Neuronal stem cell (in vitro differentiated cells): ENCODE data around the gene P4HB.
A peak's percentile ranks its signal among the peaks of the same experiment; 100 is the strongest.

Experiments
- DNase-seq: peaks from one replicate; pipeline ENCODE4 v3.0.0-alpha.2; 2013; ENCODE audit warnings: low spot score
- H2AFZ ChIP-seq: one replicate; pipeline ENCODE4 v1.6.1; 2013; ENCODE audit warnings: mild to moderate bottlenecking, low read length, inconsistent platforms
- H2AK5ac ChIP-seq: 2 replicates; pipeline ENCODE4 v1.6.1; 2013; ENCODE audit warnings: low read depth, mild to moderate bottlenecking, inconsistent platforms, low read length, moderate library complexity, mixed read lengths
- H2BK120ac ChIP-seq: 2 replicates; pipeline ENCODE4 v1.6.1; 2013; ENCODE audit warnings: low read depth, mild to moderate bottlenecking, inconsistent platforms, low read length, moderate library complexity, mixed read lengths
- H2BK12ac ChIP-seq: one replicate; pipeline ENCODE4 v1.6.1; 2013; ENCODE audit warnings: low read length, inconsistent platforms
- H2BK15ac ChIP-seq: 2 replicates; pipeline ENCODE4 v1.6.1; 2013; ENCODE audit warnings: mild to moderate bottlenecking, low read length, inconsistent platforms, mixed read lengths
- H2BK5ac ChIP-seq: one replicate; pipeline ENCODE4 v1.6.1; 2013; ENCODE audit warnings: inconsistent platforms, mild to moderate bottlenecking, low read length, moderate library complexity
- H3K14ac ChIP-seq: one replicate; pipeline ENCODE4 v1.6.1; 2013; ENCODE audit warnings: low read length, inconsistent platforms
- H3K18ac ChIP-seq: 2 replicates; pipeline ENCODE4 v1.6.1; 2013; ENCODE audit warnings: low read length, inconsistent platforms
- H3K23ac ChIP-seq: 2 replicates; pipeline ENCODE4 v1.6.1; 2013; ENCODE audit warnings: low read depth, mild to moderate bottlenecking, mixed read lengths, low read length, inconsistent platforms; ENCODE audit not compliant: poor library complexity
- H3K27ac ChIP-seq: replicated peaks from 3 replicates; pipeline ENCODE4 v1.5.1; 2013; ENCODE audit warnings: low read length, inconsistent platforms
- H3K27me3 ChIP-seq, 3 experiments: 2 replicates each; pipeline ENCODE4 v1.6.1; 2013; ENCODE audit warnings: low read length in 3 of 3, mild to moderate bottlenecking in 2 of 3, inconsistent platforms in 1 of 3, low read depth in 1 of 3, mixed read lengths in 1 of 3, moderate library complexity in 1 of 3; ENCODE audit not compliant: control insufficient read depth in 3 of 3, insufficient read depth in 3 of 3
- H3K36me3 ChIP-seq, 2 donors: replicated peaks in 1 of 2; 2 replicates each; pipeline ENCODE4 v1.6.1; 2013; ENCODE audit warnings: low read length in 2 of 2; ENCODE audit not compliant: control insufficient read depth in 2 of 2, insufficient read depth in 2 of 2
- H3K4ac ChIP-seq: 2 replicates; pipeline ENCODE4 v1.6.1; 2013; ENCODE audit warnings: inconsistent platforms, mild to moderate bottlenecking, low read length, moderate library complexity
- H3K4me1 ChIP-seq, 2 donors: 1 replicate in 1 of 2; 2 replicates in 1 of 2; pipeline ENCODE4 v1.6.1; 2013; ENCODE audit warnings: low read length in 2 of 2, low read depth in 1 of 2; ENCODE audit not compliant: control insufficient read depth in 2 of 2, insufficient read depth in 1 of 2
- H3K4me2 ChIP-seq: one replicate; pipeline ENCODE4 v1.6.1; 2013; ENCODE audit warnings: mild to moderate bottlenecking, low read length, inconsistent platforms; ENCODE audit not compliant: insufficient read depth, poor library complexity, severe bottlenecking
- H3K4me3 ChIP-seq, 2 donors: 2 replicates each; pipeline ENCODE4 v1.5.1; 2013; ENCODE audit warnings: low read length in 2 of 2, mild to moderate bottlenecking in 2 of 2, inconsistent platforms in 1 of 2, moderate library complexity in 1 of 2
- H3K79me1 ChIP-seq: one replicate; pipeline ENCODE4 v1.6.1; 2013; ENCODE audit warnings: low read depth, mild to moderate bottlenecking, inconsistent platforms, low read length, moderate library complexity
- H3K9ac ChIP-seq: one replicate; pipeline ENCODE4 v1.6.1; 2013; ENCODE audit warnings: mild to moderate bottlenecking, low read depth, low read length, inconsistent platforms; ENCODE audit not compliant: poor library complexity
- H3K9me3 ChIP-seq, 2 donors: replicated peaks in 1 of 2; 2 replicates each; pipeline versions ENCODE3 to v1.6.1; 2013; ENCODE audit warnings: low read length in 2 of 2, mild to moderate bottlenecking in 2 of 2, inconsistent platforms in 1 of 2, low read depth in 1 of 2, mixed read lengths in 1 of 2, moderate library complexity in 1 of 2; ENCODE audit not compliant: control insufficient read depth in 2 of 2, insufficient read depth in 1 of 2
- H4K8ac ChIP-seq: one replicate; pipeline ENCODE4 v1.6.1; 2013; ENCODE audit warnings: low read depth, mild to moderate bottlenecking, inconsistent platforms, low read length, moderate library complexity
- H4K91ac ChIP-seq: one replicate; pipeline ENCODE4 v1.6.1; 2013; ENCODE audit warnings: low read length, low read depth, mild to moderate bottlenecking, inconsistent platforms; ENCODE audit not compliant: poor library complexity
- WGBS, 2 donors: extraction: QIAGEN DNeasy Blood & Tissue Kit; methylation state at CpG; one replicate each; pipeline ENCODE4 v1.1.7; 2013; ENCODE audit warnings: missing lambda C conversion rate in 2 of 2, mixed read lengths in 1 of 2; ENCODE audit not compliant: insufficient read length in 2 of 2, insufficient replicate concordance in 1 of 2; ENCODE audit errors: extremely low coverage in 2 of 2; 5-methylcytosine and 5-hydroxymethylcytosine counted together

P4HB gene

GRCh38 chr17:81895400-81895799 is 35.1 kb upstream of the P4HB start:
- Histone ChIP-seq H3K79me1 (peaks cover 10% of the 10 kb centered on the region), H3K14ac (no peak overlapping the region), H2AFZ (no peak overlapping the region), H3K27ac (no peak overlapping the region), H3K36me3 (peaks cover 42 to 72% of the 10 kb centered on the region in 2 donors), H3K4me1 (peaks cover 3 to 6% of the 10 kb centered on the region in 2 donors), H3K9ac (peak overlapping the region; percentile 60), H2BK15ac (no peak overlapping the region), H3K9me3 (no peaks in the 10 kb centered on the region), H4K91ac (no peak overlapping the region), H2AK5ac (no peak overlapping the region), H2BK120ac (no peak overlapping the region), H3K4me3 (no peak overlapping the region), H3K4me2 (no peak overlapping the region), H3K18ac (no peak overlapping the region), H2BK12ac (no peak overlapping the region), H3K4ac (no peak overlapping the region), H4K8ac (no peak overlapping the region), H3K27me3 (no peaks in the 10 kb centered on the region), H3K23ac (no peak overlapping the region), H2BK5ac (no peak overlapping the region)
- no CpG with 5 or more reads among the region's 11 CpGs for WGBS, 2 donors
- DNase-seq = no peak

GRCh38 chr17:81891303-81891552 is 30.9 kb upstream of the P4HB start:
- Histone ChIP-seq H3K4me3 (peak overlapping the region; percentile 73 to 96), H2BK15ac (peak overlapping the region; percentile 67), H3K27me3 (no peaks in the 10 kb centered on the region), H3K9me3 (no peaks in the 10 kb centered on the region), H4K91ac (no peak overlapping the region), H2BK12ac (no peak overlapping the region), H2BK5ac (no peak overlapping the region), H3K23ac (peak overlapping the region; percentile 99), H3K14ac (no peak overlapping the region), H2BK120ac (no peak overlapping the region), H3K27ac (no peak overlapping the region), H2AK5ac (peak overlapping the region; percentile 94), H3K18ac (peak overlapping the region; percentile 48), H2AFZ (peak overlapping the region; percentile 92), H3K4me2 (peak overlapping the region; percentile 61), H3K36me3 (peaks cover 53 to 71% of the 10 kb centered on the region in 2 donors), H4K8ac (no peak overlapping the region), H3K4ac (no peak overlapping the region), H3K9ac (peak overlapping the region; percentile 95), H3K79me1 (peaks cover 20% of the 10 kb centered on the region), H3K4me1 (peaks cover 7 to 17% of the 10 kb centered on the region in 2 donors)
- no CpG with 5 or more reads among the region's 40 CpGs for WGBS, 2 donors
- DNase-seq = no peak

- no peak overlapping the region for H4K91ac ChIP-seq
- H3K36me3 ChIP-seq = peaks cover 58 to 73% of the 10 kb centered on the region in 2 donors
- H4K8ac ChIP-seq = peak overlapping the region; percentile 65
- H3K23ac ChIP-seq = peak overlapping the region; percentile 80
- H2BK15ac ChIP-seq = peak overlapping the region; percentile 67
- H2AK5ac ChIP-seq = peak overlapping the region; percentile 94
- peak overlapping the region; percentile 71 for H3K18ac ChIP-seq
- no peak overlapping the region for H2BK5ac ChIP-seq
- peak overlapping the region; percentile 82 for H3K14ac ChIP-seq
- peak overlapping the region; percentile 73 to 96 for H3K4me3 ChIP-seq
- no peak for DNase-seq
- peaks cover 20% of the 10 kb centered on the region for H3K79me1 ChIP-seq
- no CpG with 5 or more reads among the region's 69 CpGs for WGBS, 2 donors
- H3K4me1 ChIP-seq = peaks cover 7 to 17% of the 10 kb centered on the region in 2 donors
- H3K9ac ChIP-seq = peak overlapping the region; percentile 95
- no peak overlapping the region for H2BK120ac ChIP-seq
- H2BK12ac ChIP-seq = no peak overlapping the region
- H3K27me3 ChIP-seq = no peaks in the 10 kb centered on the region
- H2AFZ ChIP-seq = no peak overlapping the region
- no peaks in the 10 kb centered on the region for H3K9me3 ChIP-seq
- peak overlapping the region; percentile 37 for H3K4ac ChIP-seq
- H3K4me2 ChIP-seq = peak overlapping the region; percentile 61
- no peak overlapping the region for H3K27ac ChIP-seq
Measured at GRCh38 chr17:81890447-81891302, 30.3 kb upstream of the P4HB start.

- Histone ChIP-seq H2BK120ac (no peak overlapping the region), H3K79me1 (peaks cover 20% of the 10 kb centered on the region), H3K27me3 (no peaks in the 10 kb centered on the region), H2AFZ (no peak overlapping the region), H3K18ac (no peak overlapping the region), H2BK5ac (no peak overlapping the region), H3K4me2 (no peak overlapping the region), H3K14ac (no peak overlapping the region), H3K36me3 (peaks cover 60 to 73% of the 10 kb centered on the region in 2 donors), H3K9me3 (no peaks in the 10 kb centered on the region), H3K4me1 (peaks cover 7 to 17% of the 10 kb centered on the region in 2 donors), H2BK12ac (no peak overlapping the region), H3K4ac (no peak overlapping the region), H2BK15ac (no peak overlapping the region), H3K4me3 (peak overlapping the region in 1 of 2 donors; percentile 73), H3K23ac (no peak overlapping the region), H4K91ac (no peak overlapping the region), H3K9ac (no peak overlapping the region), H4K8ac (no peak overlapping the region), H2AK5ac (no peak overlapping the region), H3K27ac (no peak overlapping the region)
- WGBS, 2 donors = no CpG with 5 or more reads among the region's 9 CpGs
- no peak for DNase-seq
Measured at GRCh38 chr17:81889602-81890001, 29.3 kb upstream of the P4HB start.
